Right lobe of liver (tissue), 4 donors: ENCODE results near the gene WWC1.

ENCODE experiments used
- CTCF ChIP-seq, 4 donors: fragments of 200-600 bp in 3 of 4; fragments of 450-650 bp in 1 of 4; IDR thresholded peaks; one replicate each; pipeline versions ENCODE4 v1.5.1 to v1.8.0; 2016 to 2022; ENCODE audit warnings: antibody characterized with exemption in 4 of 4, mild to moderate bottlenecking in 2 of 4
- POLR2A ChIP-seq: fragments of 450-650 bp; IDR thresholded peaks from one replicate; pipeline ENCODE4 v1.6.1; 2017; ENCODE audit warnings: antibody characterized with exemption, mild to moderate bottlenecking
- donor health status: DM: no; HTN: no; CAD: no.
- donor health status: DM: no; HTN: no; CAD: no.
- donor health status: DM: no; HTN: yes; CAD: no.

- TF ChIP-seq CTCF (IDR thresholded peaks at IDR 0.05) (no peak), POLR2A (no peak)
Observed at GRCh38 chr5:168254013-168254693, 37.3 kb upstream of the WWC1 start.
